Epithelial cell of proximal tubule (primary cell): ENCODE data around the gene DTNBP1. TPM values are rescaled to one million over a fixed set of nuclear protein-coding genes. Genes with fewer than 3 reads are reported as not detected.
"Not testable (repeated sequence)": the region's sequence is repeated elsewhere in the genome, so short reads cannot be mapped to it uniquely, and the experiment has no call there.

Source experiments
- DNase-seq: peaks from one replicate; pipeline ENCODE4 v3.0.0-alpha.2; 2011; ENCODE audit warnings: low read depth
- H3K4me3 ChIP-seq: 2 replicates; pipeline ENCODE4 v1.5.1; 2011; ENCODE audit warnings: low read depth, mild to moderate bottlenecking, low read length
- total RNA-seq: library from RNA; depleted of rRNA; stranded (reverse); fragments of >200 nt; gene quantifications from 2 replicates; pipeline ENCODE4 v1.2.3, GENCODE V29; 2015
- TF ChIP-seq, protein P1 (sequence below): conservative IDR thresholded peaks from 2 replicates; pipeline ENCODE4 v1.5.1; 2012; ENCODE audit warnings: low read depth, mild to moderate bottlenecking, low read length

The DTNBP1 gene
- total RNA-seq, 1 donor from 2014 or later, result 6.3 TPM

DNA sequence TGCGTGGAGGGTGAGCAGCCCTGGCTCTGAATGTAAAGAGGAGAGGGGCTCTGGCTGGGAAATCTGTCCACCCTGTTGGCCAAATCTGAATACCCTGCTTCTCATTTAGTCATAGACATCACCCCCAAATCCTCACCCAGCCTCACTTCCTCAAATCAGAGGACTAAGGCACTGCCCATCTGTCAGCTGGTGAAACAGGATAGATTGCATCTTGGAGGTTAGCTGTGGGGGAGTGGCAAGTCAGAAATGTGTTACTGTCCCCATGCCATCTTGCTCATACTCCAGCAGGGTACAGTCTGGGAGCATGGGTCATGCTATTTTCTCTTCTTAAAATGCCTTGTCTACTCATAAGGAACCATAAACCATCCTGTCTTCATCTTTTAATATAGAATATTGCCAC lies 9.5 kb upstream of the DTNBP1 start:
- no peak overlapping the region for H3K4me3 ChIP-seq
- no peak for DNase-seq
- TF ChIP-seq, protein P1, sequence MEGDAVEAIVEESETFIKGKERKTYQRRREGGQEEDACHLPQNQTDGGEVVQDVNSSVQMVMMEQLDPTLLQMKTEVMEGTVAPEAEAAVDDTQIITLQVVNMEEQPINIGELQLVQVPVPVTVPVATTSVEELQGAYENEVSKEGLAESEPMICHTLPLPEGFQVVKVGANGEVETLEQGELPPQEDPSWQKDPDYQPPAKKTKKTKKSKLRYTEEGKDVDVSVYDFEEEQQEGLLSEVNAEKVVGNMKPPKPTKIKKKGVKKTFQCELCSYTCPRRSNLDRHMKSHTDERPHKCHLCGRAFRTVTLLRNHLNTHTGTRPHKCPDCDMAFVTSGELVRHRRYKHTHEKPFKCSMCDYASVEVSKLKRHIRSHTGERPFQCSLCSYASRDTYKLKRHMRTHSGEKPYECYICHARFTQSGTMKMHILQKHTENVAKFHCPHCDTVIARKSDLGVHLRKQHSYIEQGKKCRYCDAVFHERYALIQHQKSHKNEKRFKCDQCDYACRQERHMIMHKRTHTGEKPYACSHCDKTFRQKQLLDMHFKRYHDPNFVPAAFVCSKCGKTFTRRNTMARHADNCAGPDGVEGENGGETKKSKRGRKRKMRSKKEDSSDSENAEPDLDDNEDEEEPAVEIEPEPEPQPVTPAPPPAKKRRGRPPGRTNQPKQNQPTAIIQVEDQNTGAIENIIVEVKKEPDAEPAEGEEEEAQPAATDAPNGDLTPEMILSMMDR, result no peak

DNA sequence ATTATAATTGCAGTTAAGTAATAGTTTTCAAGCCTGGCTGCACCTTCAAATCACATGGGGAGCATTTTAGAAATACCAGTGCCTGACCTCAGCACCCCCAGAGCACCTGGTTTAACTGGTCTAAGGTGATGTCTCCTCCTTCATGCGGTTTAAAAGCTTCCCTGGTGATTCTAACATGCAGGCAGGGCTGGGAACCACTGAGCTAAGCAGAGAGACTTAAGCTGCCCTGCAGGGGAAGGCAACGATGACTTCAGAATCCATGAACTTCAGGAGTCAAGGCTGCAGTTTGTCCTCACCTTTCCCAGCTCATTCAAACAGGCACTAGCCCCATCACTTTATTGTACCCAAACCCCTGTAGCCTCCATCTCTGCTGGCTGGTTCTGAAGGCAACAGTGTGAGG lies 6.1 kb upstream of the DTNBP1 start:
- no peak for DNase-seq

DNA sequence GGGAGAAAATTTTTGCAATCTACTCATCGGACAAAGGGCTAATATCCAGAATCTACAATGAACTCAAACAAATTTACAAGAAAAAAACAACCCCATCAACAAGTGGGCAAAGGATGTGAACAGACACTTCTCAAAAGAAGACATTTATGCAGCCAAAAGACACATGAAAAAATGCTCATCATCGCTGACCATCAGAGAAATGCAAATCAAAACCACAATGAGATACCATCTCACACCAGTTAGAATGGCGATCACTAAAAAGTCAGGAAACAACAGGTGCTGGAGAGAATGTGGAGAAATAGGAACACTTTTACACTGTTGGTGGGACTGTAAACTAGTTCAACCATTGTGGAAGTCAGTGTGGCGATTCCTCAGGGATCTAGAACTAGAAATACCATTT lies 4.1 kb upstream of the DTNBP1 start:
- DNase-seq, H3K4me3 ChIP-seq: not testable (repeated sequence)

More for the DNA sequence above, 6.1 kb upstream of the DTNBP1 start:
- H3K4me3 ChIP-seq, result no peak overlapping the region
- TF ChIP-seq, protein P1, result no peak

DNA sequence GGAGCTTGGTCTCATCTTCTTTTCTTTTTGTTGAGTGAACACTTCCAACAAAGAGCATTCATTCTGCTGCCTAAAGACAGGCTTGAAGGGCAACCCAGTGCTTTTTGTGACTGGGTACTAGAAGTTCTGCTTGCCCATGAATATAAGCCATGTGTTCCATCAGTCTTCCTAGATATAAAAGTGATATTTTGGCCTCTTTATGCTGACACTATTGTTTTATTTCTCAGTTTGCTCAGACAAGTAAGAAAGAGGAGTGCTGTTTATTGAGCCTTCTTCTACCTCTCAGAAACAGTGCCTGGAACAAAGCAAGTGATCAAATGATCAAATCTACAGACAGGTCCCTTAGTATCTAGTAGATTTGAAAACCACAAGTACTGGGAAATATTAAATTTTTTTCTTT lies 2.4 kb upstream of the DTNBP1 start:
- H3K4me3 ChIP-seq, result no peak overlapping the region
- TF ChIP-seq, protein P1, result no peak
- no peak for DNase-seq

DNA sequence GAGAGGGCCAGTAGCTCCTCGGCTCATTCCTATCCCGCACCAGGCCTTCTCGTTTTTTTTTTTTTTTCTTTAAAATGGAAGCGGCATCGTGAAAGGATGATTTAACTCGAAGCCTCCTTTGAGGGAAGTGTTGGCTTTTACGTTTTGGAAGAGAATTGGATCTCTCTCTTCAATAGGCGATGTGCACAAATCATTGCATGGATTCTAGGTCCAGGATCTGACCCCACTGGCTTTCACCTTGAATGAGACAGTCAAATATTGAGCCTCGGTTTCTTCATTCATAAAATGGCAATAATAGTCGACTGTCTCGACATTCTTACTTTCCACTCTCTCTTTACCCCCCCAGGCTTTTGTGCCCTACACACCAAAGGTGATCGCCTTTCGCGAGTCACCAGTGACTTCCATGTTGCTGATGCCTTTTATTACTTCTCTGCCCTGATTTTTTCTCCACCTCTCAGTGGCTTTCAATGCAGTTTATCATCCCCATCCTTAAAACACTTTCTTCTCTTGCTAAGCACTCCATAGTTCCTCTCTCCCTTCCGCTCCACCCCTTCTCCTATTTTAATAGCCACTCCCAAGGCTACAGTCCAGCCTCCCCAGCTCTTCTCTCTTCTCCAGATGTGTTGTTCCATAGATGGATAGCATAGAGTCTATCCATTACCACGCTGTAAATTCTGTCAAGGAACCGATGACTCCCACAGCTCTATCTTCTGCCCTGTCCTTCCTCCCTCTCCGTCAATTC lies 473 bp upstream of the DTNBP1 start:
- peak overlapping the region; percentile 87 for H3K4me3 ChIP-seq
- TF ChIP-seq, protein P1, result no peak
- no peak for DNase-seq

DNA sequence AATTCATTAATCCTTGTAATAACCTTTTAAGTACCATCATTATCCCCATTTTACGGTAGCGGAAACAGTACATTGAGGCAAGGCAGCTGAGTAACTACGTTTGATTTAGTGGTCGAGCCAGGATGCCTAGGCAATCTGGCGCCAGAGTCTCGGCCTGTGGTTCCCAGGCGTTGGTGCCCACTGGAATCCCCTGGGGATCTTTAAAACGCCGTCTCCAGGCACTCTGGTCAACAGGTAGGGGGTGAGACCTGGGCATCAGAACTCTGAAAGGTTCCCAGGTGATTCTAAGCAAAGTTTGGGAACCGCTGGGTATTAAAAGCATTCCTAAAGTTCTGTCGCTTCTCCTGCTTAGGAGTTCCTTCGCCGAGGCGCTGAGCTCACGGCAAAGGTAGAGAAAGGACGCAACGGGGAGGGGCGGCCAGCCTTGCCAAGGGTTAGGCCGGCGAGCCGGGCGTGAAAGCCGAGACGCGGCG lies 939 bp downstream of the DTNBP1 start:
- H3K4me3 ChIP-seq, result peak overlapping the region; percentile 87
- no peak for DNase-seq
- TF ChIP-seq, protein P1, result no peak

DNA sequence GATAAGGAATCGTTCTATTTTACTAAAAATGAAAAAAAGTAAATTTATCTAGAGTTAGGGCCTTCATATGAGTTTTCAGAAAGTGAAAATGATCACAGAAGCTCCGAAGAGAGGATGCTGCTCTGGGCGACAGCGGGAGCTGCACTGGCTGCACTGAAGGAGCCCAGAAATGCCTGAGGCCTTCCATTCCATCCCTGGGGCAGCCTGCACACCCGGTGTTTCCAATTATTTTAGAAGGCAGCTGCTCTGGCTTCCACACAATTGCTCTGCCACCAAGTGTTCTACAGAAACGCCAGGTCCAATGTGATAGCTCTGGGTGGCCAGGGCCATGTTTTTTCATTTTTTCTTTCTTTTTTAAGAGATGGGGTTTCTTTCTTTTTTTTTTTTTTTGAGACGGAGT lies 3.6 kb downstream of the DTNBP1 start:
- TF ChIP-seq, protein P1, result no peak
- DNase-seq, result no peak
- no peak overlapping the region for H3K4me3 ChIP-seq
